ENCODE measurements around the gene ALOX5AP. TPM values are rescaled to one million over a fixed set of nuclear protein-coding genes. Genes with fewer than 3 reads are reported as not detected.

Gene ALOX5AP
- total and polyA plus RNA-seq, 9 of the 15 experiments (the other 6 are each of a cell fraction or from before 2014, with no cell fraction given): 0.31 TPM; not detected in 8

GRCh38 chr13:30697177-30697953, 38.0 kb upstream of the ALOX5AP start:
- H3K9ac ChIP-seq (ENCODE audit: insufficient read depth in 1 of 2, low read depth in 2 of 2, low read length in 2 of 2): no peak overlapping the region
- FAIRE-seq: no peak

More at GRCh38 chr13:30697177-30697953, 38.0 kb upstream of the ALOX5AP start:
- no peak overlapping the region for H3K4me2 ChIP-seq (ENCODE audit: insufficient read depth, low read length)
- intact Hi-C loops (cut with micrococcal nuclease): no loop called here
- no peak overlapping the region for H2AFZ ChIP-seq (ENCODE audit: low read depth, low read length)
- no peaks in the 10 kb centered on the region for H3K79me2 ChIP-seq (ENCODE audit: control insufficient read depth, insufficient read depth, low read length)
- no peaks in the 10 kb centered on the region for H3K4me1 ChIP-seq (replicated peaks in 1 of 2; ENCODE audit: control insufficient read depth in 2 of 2, insufficient read depth in 2 of 2, low read length in 2 of 2)
- no peaks in the 10 kb centered on the region for H3K9me1 ChIP-seq (ENCODE audit: control insufficient read depth, insufficient read depth, low read length)
- 0% methylated on average over 7 of the region's 8 CpGs for WGBS (ENCODE audit: insufficient coverage, low coverage, missing lambda C conversion rate)
- no peak for DNase-seq (ENCODE audit: extremely low read depth in 1 of 4, low spot score in 3 of 4)
- BruUV-seq (replicated peaks): no TSS peak
- POLR2A ChIA-PET: interaction anchor here (0.7 kb wide), 1 partner anchor 10 kb away, joined by 4 read pairs; no protein-coding TSS in a partner anchor
- no peak overlapping the region for H3K27ac ChIP-seq (ENCODE audit: extremely low read depth, low read depth, low read length)
- no peaks in the 10 kb centered on the region for H4K20me1 ChIP-seq (replicated peaks; ENCODE audit: control insufficient read depth, insufficient read depth, low read length)
- CTCF ChIA-PET (ENCODE audit: low intra/inter-chr PET ratio): no interaction called here
- no peaks in the 10 kb centered on the region for H3K36me3 ChIP-seq (ENCODE audit: control insufficient read depth, insufficient read depth, low read length)
- H3K9me3 ChIP-seq (replicated peaks; ENCODE audit: control insufficient read depth, insufficient read depth, low read depth, low read length): no peaks in the 10 kb centered on the region
- TF ChIP-seq ZNF41 (CRISPR knock-in tag; conservative IDR thresholded peaks at IDR 0.05) (no peak), NUFIP1 (IDR thresholded peaks at IDR 0.05; ENCODE audit: partially characterized antibody) (no peak), ZNF77 (CRISPR knock-in tag; IDR thresholded peaks at IDR 0.05) (no peak), GABPA (tag; conservative IDR thresholded peaks at IDR 0.05; ENCODE audit: low read depth) (no peak), SRSF1 (IDR thresholded peaks at IDR 0.05; ENCODE audit: low read depth, low read length) (no peak), KLF10 (CRISPR knock-in tag; IDR thresholded peaks at IDR 0.05) (no peak), TAF15 (IDR thresholded peaks at IDR 0.05; ENCODE audit: low read depth, low read length) (no peak), TAF7 (tag; IDR thresholded peaks at IDR 0.05) (no peak), KLF13 (tag; IDR thresholded peaks at IDR 0.05; ENCODE audit: borderline replicate concordance, low read depth) (no peak), FUS (optimal IDR thresholded peaks at IDR 0.05; ENCODE audit: low read depth, low read length) (no peak), RBM25 (IDR thresholded peaks at IDR 0.05; ENCODE audit: low read depth, low read length, severe bottlenecking) (peak; percentile 57), ELF4 (CRISPR knock-in tag; IDR thresholded peaks at IDR 0.05) (no peak), ZFP36 (IDR thresholded peaks at IDR 0.05; ENCODE audit: low read depth, low read length, partially characterized antibody) (peak; percentile 88), ZBED1 (IDR thresholded peaks at IDR 0.05) (no peak), UBTF (IDR thresholded peaks at IDR 0.05; ENCODE audit: borderline replicate concordance in 1 of 2, low read depth in 2 of 2, low read length in 2 of 2) (no peak)
- peaks cover 13 to 34% of the 10 kb centered on the region in 2 experiments for H3K27me3 ChIP-seq (ENCODE audit: control insufficient read depth in 2 of 2, insufficient read depth in 2 of 2, low read length in 2 of 2)
- no peak for ATAC-seq
- H3K4me3 ChIP-seq: no peak overlapping the region
- in situ Hi-C loops (cut with MboI): no loop called here

Measured in K562 (cell line).